Measurements from ENCODE around the gene SHROOM3.
"Not testable (repeated sequence)": the region's sequence is repeated elsewhere in the genome, so short reads cannot be mapped to it uniquely, and the experiment has no call there.

The SHROOM3 gene

GRCh38 chr4:76434901-76435527 lies at the start of gene SHROOM3:
Gene SHROOM3 (plus strand): TSS chr4:76435229. CDS start chr4:76436053, 824 bp downstream.
- DNase-seq: no peak
- TF ChIP-seq POLR2A (IDR thresholded peaks at IDR 0.05; ENCODE audit: low read length) (no peak), GATA1 (IDR thresholded peaks at IDR 0.05; ENCODE audit: low read depth, low read length) (no peak)

- no peak for TF ChIP-seq POLR2A (IDR thresholded peaks at IDR 0.05; ENCODE audit: low read length)
- TF ChIP-seq GATA1 (IDR thresholded peaks at IDR 0.05; ENCODE audit: low read depth, low read length): no peak
- DNase-seq: no peak
Measured at GRCh38 chr4:76385974-76386373, 49.1 kb upstream of the SHROOM3 start.

DNA sequence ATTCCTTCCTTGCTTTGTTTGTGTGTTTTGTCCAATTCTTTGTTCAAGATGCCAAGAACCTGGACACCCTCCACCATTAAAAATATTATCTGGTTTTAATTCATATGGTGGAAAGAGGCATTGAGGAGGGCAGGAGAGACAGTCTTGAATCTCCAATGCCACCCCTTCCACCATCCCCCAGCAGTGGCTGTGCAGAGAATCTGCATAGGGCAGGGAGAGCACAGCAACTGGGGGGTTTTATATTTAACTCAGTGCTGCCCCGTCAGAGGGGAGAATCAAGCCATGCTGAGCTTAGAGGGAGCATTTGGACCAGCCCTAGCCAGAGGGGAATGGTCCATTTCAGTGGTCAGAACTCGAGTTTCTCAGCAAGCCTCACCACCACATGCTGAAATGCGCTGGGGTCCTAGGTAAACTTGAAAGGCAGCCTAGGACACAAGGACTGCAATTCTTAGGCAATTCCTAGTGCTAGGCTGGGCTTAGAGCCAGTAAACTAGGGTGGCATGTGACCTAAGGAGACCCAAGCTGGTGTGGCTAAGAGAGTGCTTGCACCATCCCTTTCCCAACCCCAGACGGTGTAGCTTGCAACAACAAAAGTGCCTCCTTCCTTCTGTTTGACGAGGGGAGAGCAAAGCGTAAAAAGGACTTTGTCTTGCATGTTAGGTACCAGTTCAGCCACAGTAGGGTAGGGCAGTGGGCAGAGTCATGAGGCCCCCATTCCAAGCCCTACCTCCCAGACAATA lies 48.3 kb upstream of the SHROOM3 start:
- TF ChIP-seq GATA1 (IDR thresholded peaks at IDR 0.05; ENCODE audit: low read depth, low read length): no peak
- TF ChIP-seq POLR2A (IDR thresholded peaks at IDR 0.05; ENCODE audit: low read length): no peak

GRCh38 chr4:76388160-76388908 lies 46.7 kb upstream of the SHROOM3 start:
- TF ChIP-seq POLR2A (IDR thresholded peaks at IDR 0.05; ENCODE audit: low read length): no peak
- no peak for TF ChIP-seq GATA1 (IDR thresholded peaks at IDR 0.05; ENCODE audit: low read depth, low read length)
- no peak for DNase-seq

More for the DNA sequence above, 48.3 kb upstream of the SHROOM3 start:
- DNase-seq: no peak

DNA sequence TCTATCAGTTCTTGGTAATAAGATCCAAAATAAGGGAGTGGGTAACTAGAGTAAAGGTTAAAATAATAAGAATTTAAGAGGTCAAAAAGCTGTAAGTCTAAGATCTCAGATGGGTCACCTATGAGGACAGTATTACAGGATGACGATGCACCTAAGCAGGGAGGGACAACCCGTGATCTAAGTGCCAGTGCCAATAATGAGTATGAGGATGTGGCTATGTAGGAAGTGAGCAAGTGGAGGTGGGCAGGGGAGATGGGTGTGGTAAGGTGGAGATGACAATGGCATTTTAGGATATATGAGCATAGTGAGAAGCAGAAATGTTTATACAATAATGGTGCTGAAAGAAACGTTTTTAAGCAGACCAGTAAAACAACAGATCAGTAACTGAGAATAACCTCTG lies 33.4 kb upstream of the SHROOM3 start:
- DNase-seq: no peak
- TF ChIP-seq POLR2A (IDR thresholded peaks at IDR 0.05; ENCODE audit: low read length): no peak
- no peak for TF ChIP-seq GATA1 (IDR thresholded peaks at IDR 0.05; ENCODE audit: low read depth, low read length)

DNA sequence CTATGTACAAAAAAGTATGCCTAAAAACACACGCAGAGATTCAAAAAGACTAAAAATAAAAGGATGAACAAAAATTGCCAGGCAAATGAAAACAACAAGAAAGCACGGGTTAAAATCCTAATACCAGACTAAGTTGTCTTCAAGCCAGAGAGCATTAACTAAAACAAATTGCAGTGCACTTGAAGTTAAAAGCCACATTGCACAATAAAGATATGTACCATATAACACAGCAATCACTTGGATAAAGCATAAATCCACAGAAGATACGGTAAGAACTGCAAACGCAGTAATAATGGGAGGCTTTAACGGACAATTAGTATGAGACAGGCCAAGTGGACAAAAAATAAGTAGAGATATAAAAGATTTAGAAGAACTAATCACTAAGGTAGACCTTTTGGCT lies 28.9 kb upstream of the SHROOM3 start:
- no peak for DNase-seq
- TF ChIP-seq POLR2A (IDR thresholded peaks at IDR 0.05; ENCODE audit: low read length) (no peak), GATA1 (IDR thresholded peaks at IDR 0.05; ENCODE audit: low read depth, low read length) (no peak)

GRCh38 chr4:76407440-76408119 lies 27.4 kb upstream of the SHROOM3 start:
- TF ChIP-seq GATA1 (IDR thresholded peaks at IDR 0.05; ENCODE audit: low read depth, low read length): no peak
- TF ChIP-seq POLR2A (IDR thresholded peaks at IDR 0.05; ENCODE audit: low read length): no peak
- DNase-seq: no peak

GRCh38 chr4:76410636-76411035 lies 24.4 kb upstream of the SHROOM3 start:
- no peak for DNase-seq
- TF ChIP-seq POLR2A (IDR thresholded peaks at IDR 0.05; ENCODE audit: low read length): no peak
- TF ChIP-seq GATA1 (IDR thresholded peaks at IDR 0.05; ENCODE audit: low read depth, low read length): no peak

DNA sequence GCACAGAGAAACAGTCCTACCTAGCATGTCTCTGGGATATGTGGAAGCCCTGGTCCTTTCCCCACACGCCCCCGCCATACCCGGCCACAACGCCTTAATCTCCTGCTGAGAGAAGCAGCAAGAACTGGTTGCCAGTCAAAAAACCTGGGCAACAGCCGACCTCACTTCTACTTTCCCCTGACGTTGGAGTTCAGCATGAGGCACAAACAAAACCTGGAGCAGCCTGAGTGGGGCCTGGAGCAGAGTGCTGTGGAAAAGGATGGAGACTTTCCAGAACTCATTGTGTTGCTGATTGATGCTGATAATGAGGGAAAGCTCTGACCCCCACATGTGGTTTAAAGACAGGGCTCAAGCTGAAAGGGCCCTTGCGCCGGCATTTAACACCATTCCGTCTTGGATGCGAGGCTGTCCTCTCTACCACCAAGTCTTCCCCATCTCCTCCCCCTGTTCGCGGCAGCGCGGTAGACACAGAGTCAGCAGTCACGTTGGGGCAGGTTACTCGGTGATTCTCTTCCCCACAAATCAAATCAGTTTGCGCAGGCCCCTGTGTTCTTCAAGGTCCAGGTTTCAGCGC lies 14.8 kb upstream of the SHROOM3 start:
- no peak for DNase-seq
- no peak for TF ChIP-seq GATA1 (IDR thresholded peaks at IDR 0.05; ENCODE audit: low read depth, low read length)

DNA sequence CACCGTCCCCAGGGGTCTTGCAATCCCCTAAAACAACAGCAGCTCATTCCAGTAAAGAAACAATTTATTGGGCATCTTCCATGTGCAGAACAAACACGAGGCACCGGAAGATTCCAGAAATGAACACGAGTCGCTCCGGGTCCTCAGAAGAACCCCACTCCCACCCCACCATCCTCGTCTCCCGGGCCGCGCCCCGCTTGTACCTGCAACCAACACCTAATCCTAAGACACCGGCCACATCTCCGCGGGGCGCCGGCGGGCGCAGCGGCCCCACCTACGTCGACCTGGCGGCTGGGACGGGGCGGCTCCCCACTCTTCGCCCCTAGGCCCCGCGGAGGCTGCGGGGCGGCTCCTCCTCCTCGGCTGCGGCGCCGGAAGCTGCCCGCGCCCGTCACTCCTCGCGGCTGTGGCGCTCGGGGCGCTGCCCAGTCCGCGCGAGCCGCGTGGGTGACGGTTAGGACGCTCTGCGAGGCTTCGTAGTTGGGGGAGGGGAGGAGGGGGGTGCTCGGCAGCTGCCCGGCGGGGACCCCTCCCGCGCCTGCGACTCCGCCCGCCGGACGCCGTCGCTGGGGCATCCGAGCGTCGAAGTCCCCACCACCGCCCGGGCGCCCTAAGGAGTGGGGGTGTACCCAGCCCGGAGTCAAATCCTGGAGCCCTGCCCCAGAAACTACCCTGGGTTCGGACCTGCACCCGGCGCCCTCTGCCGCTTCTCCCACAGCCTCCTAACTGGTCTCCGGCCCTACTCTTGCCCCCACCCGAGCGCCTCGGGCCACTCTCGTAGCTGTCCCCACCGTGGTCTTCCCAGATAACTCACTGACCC lies 14.1 kb upstream of the SHROOM3 start, which contains the start of gene CCDC158:
Gene CCDC158 (minus strand): TSS at position 380 of the 820 bp plus-strand sequence. CDS start 17,934 bp downstream, outside the sequence.
- TF ChIP-seq GATA1 (IDR thresholded peaks at IDR 0.05; ENCODE audit: low read depth, low read length) (no peak), POLR2A (IDR thresholded peaks at IDR 0.05; ENCODE audit: low read length) (no peak)
- DNase-seq: no peak

DNA sequence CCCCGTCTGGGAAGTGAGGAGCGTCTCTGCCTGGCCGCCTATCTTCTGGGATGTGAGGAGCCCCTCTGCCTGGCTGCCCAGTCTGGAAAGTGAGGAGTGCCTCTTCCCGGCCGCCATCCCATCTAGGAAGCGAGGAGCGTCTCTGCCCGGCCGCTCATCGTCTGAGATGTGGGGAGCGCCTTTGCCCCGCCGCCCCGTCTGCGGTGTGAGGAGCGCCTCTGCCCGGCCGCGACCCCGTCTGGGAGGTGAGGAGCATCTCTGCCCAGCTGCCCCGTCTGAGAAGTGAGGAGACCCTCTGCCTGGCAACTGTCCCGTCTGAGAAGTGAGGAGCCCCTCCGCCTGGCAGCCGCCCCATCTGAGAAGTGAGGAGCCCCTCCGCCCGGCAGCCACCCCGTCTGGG lies 11.9 kb upstream of the SHROOM3 start:
- not testable (repeated sequence) for DNase-seq

DNA sequence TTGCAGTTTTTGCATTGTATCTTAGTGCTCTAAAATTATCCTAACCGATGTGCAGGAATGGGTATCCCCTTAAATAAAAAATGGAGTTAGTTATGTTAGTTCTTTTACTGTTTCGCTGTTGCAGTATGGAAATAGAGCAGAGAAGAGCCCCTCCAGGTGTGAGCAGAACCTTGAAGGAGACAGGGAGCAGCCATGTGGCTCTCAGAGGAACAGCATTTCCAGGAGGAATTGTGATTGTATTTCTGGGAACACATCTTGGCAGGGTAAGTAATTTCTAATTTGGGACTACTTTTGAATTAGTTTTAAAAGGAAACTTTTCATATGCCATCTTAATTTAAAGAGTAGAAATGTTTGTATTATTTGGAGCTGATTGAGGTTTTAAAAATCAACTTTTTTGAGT lies 8.8 kb upstream of the SHROOM3 start:
- DNase-seq: no peak
- TF ChIP-seq POLR2A (IDR thresholded peaks at IDR 0.05; ENCODE audit: low read length) (no peak), GATA1 (IDR thresholded peaks at IDR 0.05; ENCODE audit: low read depth, low read length) (no peak)

- TF ChIP-seq POLR2A (IDR thresholded peaks at IDR 0.05; ENCODE audit: low read length) (no peak), GATA1 (IDR thresholded peaks at IDR 0.05; ENCODE audit: low read depth, low read length) (no peak)
Measured at GRCh38 chr4:76429636-76430035, 5.4 kb upstream of the SHROOM3 start.

More at GRCh38 chr4:76429636-76430035, 5.4 kb upstream of the SHROOM3 start:
- no peak for DNase-seq

Measured in erythroblast (primary cell).